AG20443 (cell line): ENCODE data around the gene CAB39.

ENCODE experiments used
- DNase-seq: peaks from one replicate; pipeline ENCODE4 v3.0.0; 2012; ENCODE audit warnings: low spot score, mixed read lengths

Gene CAB39

GRCh38 chr2:230785346-230785745 is 72.7 kb downstream of the CAB39 start:
- no peak for DNase-seq

- no peak for DNase-seq
These were observed 74.5 kb downstream of the CAB39 start for GRCh38 chr2:230787101-230787500.

DNA sequence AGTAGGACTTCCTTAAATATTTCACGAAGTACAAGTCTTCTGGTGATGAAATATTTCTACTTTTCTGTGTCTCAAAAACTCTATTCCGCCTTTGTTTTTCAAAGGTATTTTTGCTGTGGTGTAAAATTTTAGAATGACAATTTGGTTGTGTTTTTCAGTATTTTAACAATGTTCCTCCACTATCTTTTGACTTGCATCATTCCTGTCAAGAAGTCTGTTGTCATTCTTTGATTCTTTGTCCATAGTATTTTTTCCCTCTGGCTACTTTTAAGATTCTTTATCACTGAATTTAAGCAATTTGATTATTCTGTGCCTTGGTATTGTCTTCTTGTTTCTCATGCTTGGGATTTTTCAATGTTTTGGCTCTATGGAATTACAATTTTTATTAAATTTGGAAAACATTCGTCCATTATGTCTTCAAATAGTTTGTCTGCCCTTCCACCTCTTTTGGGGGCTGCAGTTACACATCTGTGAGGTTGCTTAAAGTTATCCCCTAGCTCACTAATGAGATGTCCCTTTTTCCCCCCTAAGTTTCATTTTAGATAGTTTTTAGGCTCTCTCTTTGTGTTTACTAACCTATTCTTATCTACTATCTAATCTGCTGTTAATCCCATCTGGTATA is 76.0 kb downstream of the CAB39 start:
- no peak for DNase-seq

DNA sequence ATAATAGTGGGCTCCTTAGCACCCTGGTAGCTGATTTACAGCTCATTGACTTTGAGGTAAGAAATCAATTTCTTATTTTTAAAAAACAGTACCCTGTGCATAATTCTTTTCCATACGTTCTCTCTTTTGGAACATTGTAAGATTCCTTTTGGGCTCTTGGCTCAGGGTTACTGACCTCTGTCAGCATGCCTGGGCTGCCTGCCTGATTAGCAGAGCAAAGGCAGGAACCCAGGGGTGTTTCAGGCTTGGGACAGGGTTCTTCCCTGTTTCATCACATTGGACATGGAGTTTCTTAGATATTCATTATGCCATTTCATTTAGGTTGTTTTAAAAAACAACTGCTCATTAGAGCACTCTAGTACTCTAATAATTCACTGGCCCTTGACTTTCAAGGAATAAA is 78.3 kb downstream of the CAB39 start:
- no peak for DNase-seq

- peak; percentile 91 for DNase-seq
These were observed 81.1 kb downstream of the CAB39 start for GRCh38 chr2:230793572-230794359.

DNA sequence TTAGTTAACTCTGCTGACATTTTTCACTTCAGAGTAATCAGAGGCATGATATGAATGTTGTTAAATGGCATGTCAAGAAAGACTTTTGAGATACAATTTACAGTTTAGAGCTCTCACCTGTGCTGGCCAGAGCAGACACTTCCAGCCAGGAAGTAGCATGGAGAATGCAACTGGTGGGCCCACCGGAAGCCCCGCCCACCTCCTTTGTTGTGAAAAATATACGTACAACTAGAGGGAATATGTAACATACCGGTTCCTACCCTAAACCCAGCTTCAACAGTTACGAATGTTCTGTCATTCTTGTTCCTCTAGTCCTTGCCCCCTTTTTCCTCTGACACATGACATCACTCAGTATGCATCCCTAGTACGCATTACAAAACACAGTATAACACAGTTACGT is 81.9 kb downstream of the CAB39 start:
- DNase-seq: no peak

GRCh38 chr2:230795856-230796255 is 83.2 kb downstream of the CAB39 start:
- no peak for DNase-seq

DNA sequence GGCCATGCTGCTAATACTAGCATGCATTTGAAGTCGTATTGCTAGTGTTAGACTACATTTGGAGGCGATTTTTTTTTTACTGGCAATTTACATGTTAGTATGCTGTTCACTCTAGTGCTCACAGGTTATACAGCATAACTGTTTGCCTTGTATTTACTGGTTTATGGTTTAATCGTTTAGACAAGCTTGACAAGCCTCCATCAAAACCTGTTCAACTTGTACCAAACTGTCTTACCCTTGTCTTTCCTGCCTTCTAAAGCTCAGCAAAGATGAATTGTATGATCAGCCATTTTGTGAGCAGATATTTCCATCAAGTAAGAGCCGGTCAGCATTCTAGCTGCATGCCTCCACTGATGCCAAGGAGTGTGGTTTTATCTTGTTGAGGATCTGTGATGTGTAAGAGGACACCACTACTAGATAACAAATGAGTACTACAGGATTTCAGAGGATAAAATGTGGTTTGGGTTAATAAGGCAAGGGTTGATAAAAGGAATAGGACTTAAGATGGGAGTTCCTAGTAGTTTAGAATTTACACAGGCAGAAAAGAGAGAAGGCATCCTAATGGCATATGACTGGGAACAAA is 83.7 kb downstream of the CAB39 start:
- DNase-seq: peak; percentile 28

DNA sequence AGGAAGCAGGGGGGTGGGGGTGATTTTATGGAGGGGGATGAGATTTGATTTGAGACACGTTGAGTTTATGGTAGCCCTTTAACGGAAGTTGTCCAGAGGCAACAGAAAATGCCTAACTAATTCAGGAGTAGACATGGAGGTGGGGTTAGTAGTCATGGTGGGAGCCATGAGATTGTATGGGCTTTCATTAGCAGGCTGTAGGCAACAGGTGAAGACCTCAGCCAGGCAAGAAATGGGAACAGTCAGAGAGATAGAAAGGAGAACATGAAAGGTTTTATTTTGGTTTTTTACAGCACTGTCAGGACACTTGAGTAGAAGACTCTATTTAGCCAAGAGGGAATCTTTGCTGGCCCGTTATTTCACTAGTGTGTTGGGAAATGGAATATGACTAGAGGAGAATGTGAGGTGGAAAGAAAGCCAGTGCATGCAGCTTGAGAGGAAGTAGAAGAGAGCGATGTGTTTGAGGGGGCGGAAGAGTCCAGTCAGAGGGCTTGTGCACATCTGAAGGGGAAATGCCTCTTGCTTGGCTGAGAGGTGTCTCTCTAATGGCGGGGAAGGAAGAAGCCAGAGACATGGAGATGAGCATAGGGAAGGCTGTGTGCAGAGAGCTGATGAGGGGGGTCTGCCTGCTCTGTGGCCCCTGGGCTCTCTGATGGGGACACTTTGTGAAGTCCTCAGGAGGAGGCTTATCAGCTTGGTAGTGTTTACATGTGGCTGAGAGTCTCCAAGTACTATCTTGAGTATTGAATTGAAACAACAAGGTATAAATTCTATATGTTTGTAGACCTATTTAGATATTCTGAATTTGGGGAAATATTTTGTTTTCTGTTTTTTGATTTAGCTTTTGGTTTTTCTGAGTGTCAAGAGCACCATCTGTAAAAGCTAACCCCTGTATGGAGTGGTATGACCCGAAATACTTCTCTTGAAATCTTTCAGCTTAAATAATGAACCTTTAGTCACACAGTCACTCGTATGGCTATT is 85.2 kb downstream of the CAB39 start:
- DNase-seq: no peak

- DNase-seq: peak; percentile 38
These were observed 86.2 kb downstream of the CAB39 start for GRCh38 chr2:230798769-230799399.

DNA sequence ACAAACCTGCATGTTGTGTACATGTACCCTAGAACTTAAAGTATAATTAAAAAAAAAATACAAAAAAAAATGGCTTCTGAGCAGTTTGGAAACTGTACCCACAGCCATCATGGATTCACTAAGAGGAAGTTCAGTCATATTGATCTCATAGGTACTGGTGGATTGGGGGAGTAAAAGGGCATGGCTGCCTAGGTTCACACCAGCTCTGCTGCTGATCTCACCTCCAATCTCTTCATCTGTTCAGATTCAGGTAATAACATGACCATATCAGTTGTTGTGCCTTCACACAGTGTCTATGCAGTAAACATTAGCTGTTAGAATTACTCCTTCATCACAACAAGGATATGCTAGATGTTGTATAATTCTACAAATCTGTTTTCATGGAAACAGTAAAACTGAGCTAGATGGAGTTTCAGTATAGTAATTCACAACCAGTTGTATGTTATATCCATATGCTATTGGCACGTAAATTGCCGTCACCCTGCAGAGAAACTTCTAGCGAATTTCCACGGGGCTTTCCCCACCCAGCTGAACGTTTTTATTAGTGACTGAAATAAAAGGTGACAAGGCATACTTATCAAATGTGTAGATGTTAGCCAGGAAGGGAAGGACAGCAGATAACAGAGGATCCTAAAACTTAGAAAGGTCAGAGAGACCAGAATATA is 92.8 kb downstream of the CAB39 start:
- no peak for DNase-seq

- no peak for DNase-seq
These were observed 95.1 kb downstream of the CAB39 start for GRCh38 chr2:230807729-230808128.

- DNase-seq: no peak
These were observed 96.4 kb downstream of the CAB39 start for GRCh38 chr2:230809015-230809414.

DNA sequence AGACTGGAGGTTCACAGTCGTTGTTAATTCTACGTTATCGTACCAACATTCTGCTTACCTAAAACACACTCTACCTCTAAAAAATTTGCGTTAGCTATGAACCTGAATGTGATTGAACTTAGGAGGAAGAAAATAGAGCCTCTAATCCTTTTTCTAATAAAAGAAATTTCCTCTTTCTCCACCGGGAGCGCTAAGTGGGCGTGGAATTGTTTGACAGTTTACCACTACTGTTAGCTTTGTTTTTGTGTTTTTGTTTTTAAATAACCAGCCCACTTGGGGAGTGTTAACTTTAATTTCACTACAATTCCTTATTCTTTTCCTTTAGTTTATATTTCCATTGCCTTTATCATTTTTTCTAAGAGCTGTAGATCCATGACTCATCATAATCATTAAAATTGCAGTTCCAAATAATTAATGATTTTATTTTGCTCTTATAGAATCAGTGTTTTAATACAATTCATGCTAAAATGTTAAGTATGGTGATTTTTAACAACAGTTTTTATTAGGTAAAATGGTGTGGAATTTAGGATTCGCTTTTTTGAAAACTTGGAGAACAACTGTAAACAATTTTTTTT is 97.1 kb downstream of the CAB39 start:
- no peak for DNase-seq

DNA sequence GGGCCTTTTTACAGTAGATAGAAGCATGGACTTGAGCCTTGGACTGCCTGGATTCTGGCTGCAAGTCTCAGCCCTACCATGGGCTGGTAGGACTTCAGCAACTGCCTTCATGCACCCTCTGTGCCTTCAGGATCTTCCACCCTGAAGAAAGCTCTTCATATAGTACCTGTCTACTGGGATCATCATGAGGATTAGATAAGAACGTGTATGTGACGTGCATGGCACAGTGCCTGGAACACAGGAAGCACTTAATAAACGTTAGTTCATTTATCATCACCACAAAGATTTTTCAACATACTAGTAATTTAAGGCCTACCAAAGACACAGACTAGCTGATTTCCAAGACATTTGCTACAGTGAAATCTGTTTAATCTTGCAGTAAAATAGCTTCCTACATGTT is 98.9 kb downstream of the CAB39 start:
- no peak for DNase-seq

GRCh38 chr2:230812033-230812432 is 99.4 kb downstream of the CAB39 start:
- no peak for DNase-seq

DNA sequence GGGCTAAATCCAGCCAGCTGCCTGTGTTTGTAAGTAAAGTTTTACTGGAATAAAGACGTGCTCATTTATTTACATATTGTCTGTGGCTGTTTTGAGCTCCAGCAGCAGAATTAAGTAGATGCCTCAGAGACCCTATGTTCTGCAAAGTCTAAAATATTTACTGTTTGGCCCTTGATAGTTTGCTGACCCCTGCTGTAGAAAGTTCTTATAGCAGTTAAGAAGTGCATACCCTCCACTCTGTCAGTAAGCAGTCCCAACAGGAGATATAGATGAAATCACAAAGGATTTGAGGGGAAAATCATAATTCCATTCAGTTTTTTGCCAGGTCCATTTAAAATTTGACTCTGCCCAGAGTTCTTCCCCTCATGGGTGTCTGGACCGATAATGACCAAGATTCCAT is 102.0 kb downstream of the CAB39 start:
- DNase-seq: peak; percentile 39

DNA sequence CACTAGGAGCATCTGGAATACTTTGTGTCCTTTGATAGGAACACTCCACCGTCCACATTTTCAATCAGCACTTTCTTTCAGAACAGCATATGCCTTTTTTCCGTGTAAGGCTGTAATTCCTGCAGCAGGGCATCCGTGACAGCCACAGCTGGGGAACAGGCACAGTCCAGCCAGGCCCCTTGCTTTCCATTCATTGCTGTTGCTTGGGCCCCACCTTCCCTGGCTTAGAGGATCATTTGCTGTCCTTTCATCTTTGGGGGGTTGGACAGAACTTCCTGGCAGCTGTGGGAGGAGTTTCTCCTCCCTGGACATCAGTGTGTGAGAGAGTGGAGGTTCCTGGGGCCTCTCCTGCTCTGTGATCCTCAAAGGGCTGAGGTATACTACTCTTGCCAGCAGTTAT is 102.4 kb downstream of the CAB39 start:
- DNase-seq: no peak

GRCh38 chr2:230816735-230817134 is 104.1 kb downstream of the CAB39 start:
- no peak for DNase-seq

- no peak for DNase-seq
These were observed 106.8 kb downstream of the CAB39 start for GRCh38 chr2:230819433-230819832.
